Mucosa of stomach (tissue), 1 donor: ENCODE measurements around the gene SPATA22.
"Not testable (repeated sequence)": the region's sequence is repeated elsewhere in the genome, so short reads cannot be mapped to it uniquely, and the experiment has no call there.

Source experiments
- H3K27me3 ChIP-seq: one replicate; pipeline ENCODE4 v1.7.0; 2013; ENCODE audit warnings: mild to moderate bottlenecking, low read length; ENCODE audit not compliant: control insufficient read depth, insufficient read depth
- H3K36me3 ChIP-seq: one replicate; pipeline ENCODE4 v1.7.0; 2013; ENCODE audit warnings: low read length; ENCODE audit not compliant: control insufficient read depth, insufficient read depth
- H3K4me1 ChIP-seq: one replicate; pipeline ENCODE4 v1.7.0; 2013; ENCODE audit warnings: mild to moderate bottlenecking, low read length; ENCODE audit not compliant: control insufficient read depth, insufficient read depth
- H3K4me3 ChIP-seq: one replicate; pipeline ENCODE4 v1.7.0; 2013; ENCODE audit warnings: low read length
- H3K9ac ChIP-seq: one replicate; pipeline ENCODE4 v1.7.0; 2013; ENCODE audit warnings: mild to moderate bottlenecking, low read length, moderate library complexity
- H3K9me3 ChIP-seq: one replicate; pipeline ENCODE4 v1.7.0; 2013; ENCODE audit warnings: mild to moderate bottlenecking, low read length, moderate library complexity; ENCODE audit not compliant: control insufficient read depth
- donor health status: Pancreatic carcinoma.

SPATA22 gene

DNA sequence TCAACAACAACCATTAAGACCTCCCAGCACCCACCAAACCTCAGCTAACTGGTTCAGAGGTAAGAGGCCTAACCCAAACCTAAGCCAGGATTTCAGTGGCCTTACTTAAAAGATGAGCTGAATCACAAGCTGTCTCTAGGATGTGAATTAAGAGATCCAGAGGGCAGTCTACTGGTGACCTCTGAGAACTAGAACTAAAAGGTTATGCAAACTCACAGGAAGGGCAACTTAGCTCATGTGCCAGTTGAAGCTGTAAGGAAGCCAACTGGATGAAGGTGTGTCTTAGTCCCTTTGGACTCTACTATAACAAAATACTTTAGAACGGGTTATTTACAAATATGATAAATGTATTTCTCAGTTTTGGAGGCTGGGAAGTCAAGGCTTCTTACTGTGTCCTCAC lies 5.3 kb downstream of the SPATA22 start:
- H3K27me3 ChIP-seq, H3K9ac ChIP-seq, H3K9me3 ChIP-seq, H3K4me1 ChIP-seq, H3K4me3 ChIP-seq, H3K36me3 ChIP-seq: not testable (repeated sequence)

DNA sequence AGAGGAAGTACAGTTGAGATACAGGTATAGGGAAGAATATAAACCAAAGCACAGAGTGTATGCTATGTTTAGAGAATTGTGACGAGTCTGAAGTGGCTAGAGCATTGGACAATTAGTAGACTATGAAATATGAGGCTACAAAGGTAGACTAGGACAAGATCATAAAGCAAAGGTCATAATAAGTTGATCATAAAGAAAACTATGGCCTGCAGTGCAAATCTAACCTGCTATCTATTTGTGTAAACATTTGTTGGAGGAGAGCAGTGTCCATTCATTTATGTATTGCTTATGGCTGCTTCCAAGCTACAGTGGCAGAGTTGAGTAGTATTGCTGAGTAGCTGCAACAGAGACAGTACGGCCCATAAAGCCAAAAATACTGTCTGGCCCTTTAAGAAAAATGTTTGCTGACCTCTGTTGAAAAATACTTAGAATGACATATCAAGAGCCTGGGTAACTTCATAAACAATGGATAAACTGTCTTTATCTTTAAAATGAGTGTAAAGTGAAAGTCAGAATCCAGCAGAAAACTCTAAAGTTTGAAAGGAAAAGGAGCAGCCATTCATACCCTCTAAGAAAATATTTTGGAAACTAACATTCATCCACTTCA lies 23.5 kb downstream of the SPATA22 start:
- H3K4me3 ChIP-seq, result no peak overlapping the region
- no peaks in the 10 kb centered on the region for H3K27me3 ChIP-seq
- H3K9me3 ChIP-seq, result no peaks in the 10 kb centered on the region
- H3K9ac ChIP-seq, result no peak overlapping the region
- no peaks in the 10 kb centered on the region for H3K36me3 ChIP-seq
- H3K4me1 ChIP-seq, result peaks cover 9% of the 10 kb centered on the region

DNA sequence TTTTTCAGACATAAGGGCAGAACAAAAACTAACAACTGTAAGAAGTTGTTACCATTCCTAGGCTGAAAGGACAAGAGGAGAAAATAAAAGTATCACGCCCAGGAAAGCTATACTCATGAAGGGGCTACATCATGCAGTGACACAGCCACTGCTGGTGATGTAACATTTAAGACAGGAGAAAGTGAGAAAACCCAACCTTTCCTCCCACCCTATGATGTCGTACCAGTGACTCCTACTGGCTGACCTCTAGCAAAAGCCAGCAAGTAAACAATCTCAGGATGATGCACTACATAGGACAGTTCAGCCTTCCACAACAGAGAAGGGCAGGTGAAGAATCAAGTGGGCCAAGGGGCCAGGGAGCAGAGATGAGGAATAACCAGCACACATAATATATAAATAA lies 24.0 kb downstream of the SPATA22 start:
- Histone ChIP-seq H3K9ac (no peak overlapping the region), H3K27me3 (no peaks in the 10 kb centered on the region), H3K36me3 (no peaks in the 10 kb centered on the region), H3K4me1 (peaks cover 9% of the 10 kb centered on the region), H3K4me3 (no peak overlapping the region), H3K9me3 (no peaks in the 10 kb centered on the region)

DNA sequence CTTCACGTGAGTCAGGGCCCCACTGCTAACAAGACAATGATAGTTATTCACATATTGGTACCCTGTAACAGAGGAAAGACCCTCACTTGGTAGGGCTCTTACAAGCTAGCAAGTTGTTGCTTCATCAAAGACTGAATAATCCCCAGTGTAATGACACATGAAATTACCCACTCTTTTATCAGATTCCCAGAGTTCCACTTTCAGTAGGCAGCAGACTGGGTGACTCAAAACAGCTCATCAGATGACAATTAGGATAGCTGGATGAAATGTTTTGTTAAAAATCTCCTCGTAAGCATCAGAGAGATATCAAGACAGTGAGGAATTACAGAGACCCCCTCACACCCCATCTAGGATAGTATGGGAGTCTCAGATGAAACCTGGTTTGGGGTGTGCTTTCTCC lies 31.2 kb downstream of the SPATA22 start:
- Histone ChIP-seq H3K36me3 (no peaks in the 10 kb centered on the region), H3K4me1 (no peaks in the 10 kb centered on the region), H3K27me3 (no peaks in the 10 kb centered on the region), H3K9me3 (no peaks in the 10 kb centered on the region), H3K9ac (no peak overlapping the region), H3K4me3 (no peak overlapping the region)

DNA sequence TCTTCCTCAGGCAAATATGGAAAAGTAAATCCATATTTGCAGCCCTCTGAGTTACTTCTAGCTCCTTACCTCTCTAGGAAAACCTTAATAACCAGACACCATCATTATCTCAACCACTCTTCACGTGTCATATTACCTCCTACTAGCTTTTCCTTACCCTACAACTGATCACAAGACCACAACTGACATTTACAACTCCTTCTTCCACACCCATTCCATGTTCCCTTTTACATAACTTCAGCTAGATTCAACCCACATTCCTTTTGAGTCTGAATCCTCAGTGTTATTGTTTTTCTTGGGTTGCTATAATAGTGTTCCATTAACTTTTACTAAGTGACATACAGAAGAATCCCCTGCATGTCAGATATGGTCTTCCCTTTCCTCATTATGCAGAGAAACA lies 33.3 kb downstream of the SPATA22 start:
- H3K36me3 ChIP-seq, result no peaks in the 10 kb centered on the region
- H3K27me3 ChIP-seq, result no peaks in the 10 kb centered on the region
- no peaks in the 10 kb centered on the region for H3K4me1 ChIP-seq
- no peak overlapping the region for H3K4me3 ChIP-seq
- H3K9ac ChIP-seq, result no peak overlapping the region
- no peaks in the 10 kb centered on the region for H3K9me3 ChIP-seq

DNA sequence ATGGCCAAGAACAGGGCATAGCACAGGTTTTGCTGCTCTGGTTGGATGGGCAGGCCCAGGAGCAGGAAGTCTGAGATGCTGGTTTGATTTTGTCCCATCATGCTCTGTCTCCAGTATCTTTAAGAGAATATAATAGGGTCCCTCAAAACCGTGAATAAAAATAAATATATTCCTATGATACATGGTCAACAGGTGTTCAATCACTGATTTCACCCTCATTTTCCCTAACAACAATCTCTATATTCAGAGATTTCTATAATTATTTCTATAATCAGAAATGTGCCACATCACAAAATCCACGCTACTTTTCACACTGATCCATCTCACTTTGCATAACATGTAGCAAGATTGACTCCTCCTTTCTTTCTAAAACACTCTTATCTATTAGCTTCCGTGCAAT lies 37.9 kb downstream of the SPATA22 start, which contains the start of gene OR1E2:
TSS of gene OR1E2 (minus strand) at position 101 of the 400 bp plus-strand sequence. CDS start at position 101, 0 bp downstream.
- H3K9me3 ChIP-seq, result no peaks in the 10 kb centered on the region
- no peaks in the 10 kb centered on the region for H3K27me3 ChIP-seq
- H3K4me1 ChIP-seq, result no peaks in the 10 kb centered on the region
- no peak within 1 kb of the TSS for H3K9ac ChIP-seq
- H3K36me3 ChIP-seq, result no peaks in the 10 kb centered on the region
- no peak within 1 kb of the TSS for H3K4me3 ChIP-seq

DNA sequence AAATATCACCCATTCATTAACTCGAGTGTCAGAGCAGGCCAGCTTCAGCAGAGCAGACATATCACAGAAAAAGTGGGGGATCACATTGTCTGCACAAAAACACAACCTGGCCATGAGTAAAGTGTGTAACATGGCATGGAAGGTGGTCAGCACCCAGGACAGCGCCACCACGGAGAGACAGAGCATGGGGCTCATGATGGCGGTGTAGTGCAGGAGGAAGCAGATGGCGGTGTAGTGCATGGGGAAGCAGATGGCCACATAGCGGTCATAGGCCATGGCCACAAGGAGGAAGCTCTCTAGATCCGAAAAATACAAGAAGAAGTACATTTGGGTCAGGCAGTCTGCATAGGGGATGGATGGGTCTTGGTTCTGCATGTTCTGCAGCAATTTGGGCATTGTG lies 38.4 kb downstream of the SPATA22 start:
- not testable (repeated sequence) for H3K4me1 ChIP-seq, H3K9me3 ChIP-seq, H3K36me3 ChIP-seq, H3K4me3 ChIP-seq, H3K9ac ChIP-seq, H3K27me3 ChIP-seq

DNA sequence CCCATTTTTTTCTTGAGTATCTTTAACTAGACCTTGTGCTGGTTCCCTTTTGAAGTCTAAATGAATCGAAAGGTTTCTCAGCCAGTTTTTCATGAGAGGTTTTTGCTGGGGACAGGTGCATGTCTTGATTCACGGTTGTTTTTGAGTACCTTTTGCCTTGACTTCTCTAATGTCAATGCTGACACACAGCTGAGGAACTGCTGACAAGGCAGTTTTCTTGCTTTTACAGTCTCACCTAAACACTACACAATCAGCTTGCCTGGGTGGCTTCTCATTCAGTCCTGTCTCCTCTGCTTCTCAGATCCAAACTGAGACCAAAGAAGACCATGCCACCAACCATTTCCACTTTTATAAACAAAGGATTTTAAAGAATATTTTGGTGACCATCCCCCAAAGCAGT lies 53.4 kb downstream of the SPATA22 start:
- Histone ChIP-seq H3K4me3 (no peak overlapping the region), H3K9me3 (no peaks in the 10 kb centered on the region), H3K36me3 (no peaks in the 10 kb centered on the region), H3K9ac (no peak overlapping the region), H3K27me3 (no peaks in the 10 kb centered on the region), H3K4me1 (no peaks in the 10 kb centered on the region)

DNA sequence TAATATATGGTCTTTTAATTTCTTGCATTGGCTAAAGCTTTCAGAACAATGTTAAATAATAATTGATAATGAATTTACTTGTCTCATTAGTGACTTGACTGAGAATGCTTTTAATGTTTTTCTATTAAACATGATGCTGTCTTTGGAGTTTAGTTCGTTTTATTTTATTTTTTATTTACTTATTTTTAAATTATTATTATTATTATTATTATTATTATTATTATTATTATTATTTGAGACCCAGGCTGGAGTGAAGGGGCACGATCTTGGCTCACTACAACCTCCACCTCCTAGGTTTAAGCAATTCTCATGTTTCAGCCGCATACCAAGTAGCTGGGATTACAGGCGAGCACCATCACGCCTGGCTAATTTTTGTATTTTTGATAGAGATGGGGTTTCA lies 56.0 kb downstream of the SPATA22 start:
- H3K36me3 ChIP-seq, result no peaks in the 10 kb centered on the region
- H3K4me1 ChIP-seq, result no peaks in the 10 kb centered on the region
- no peak overlapping the region for H3K4me3 ChIP-seq
- no peaks in the 10 kb centered on the region for H3K27me3 ChIP-seq
- no peaks in the 10 kb centered on the region for H3K9me3 ChIP-seq
- H3K9ac ChIP-seq, result no peak overlapping the region

DNA sequence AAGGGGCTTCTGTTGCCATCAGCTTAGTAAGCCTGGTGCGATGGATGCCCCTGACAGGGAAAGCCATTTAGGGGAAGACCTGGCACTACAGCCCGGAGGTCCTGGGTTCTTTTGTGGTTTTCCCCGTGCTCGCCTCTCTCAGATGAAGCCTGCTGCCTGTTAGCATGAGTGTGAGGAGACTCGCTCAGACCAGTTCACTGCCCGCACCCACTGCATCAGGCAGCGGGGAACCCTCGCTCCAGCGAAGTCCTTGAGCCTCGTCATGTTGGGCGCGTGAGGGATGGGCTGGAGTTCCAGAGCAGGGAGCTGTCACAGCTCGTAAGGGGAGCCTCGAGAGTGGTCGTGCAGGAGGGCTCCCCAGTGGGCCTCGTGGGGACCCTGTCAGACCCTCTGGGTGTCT lies 59.4 kb downstream of the SPATA22 start:
- not testable (repeated sequence) for H3K9ac ChIP-seq

DNA sequence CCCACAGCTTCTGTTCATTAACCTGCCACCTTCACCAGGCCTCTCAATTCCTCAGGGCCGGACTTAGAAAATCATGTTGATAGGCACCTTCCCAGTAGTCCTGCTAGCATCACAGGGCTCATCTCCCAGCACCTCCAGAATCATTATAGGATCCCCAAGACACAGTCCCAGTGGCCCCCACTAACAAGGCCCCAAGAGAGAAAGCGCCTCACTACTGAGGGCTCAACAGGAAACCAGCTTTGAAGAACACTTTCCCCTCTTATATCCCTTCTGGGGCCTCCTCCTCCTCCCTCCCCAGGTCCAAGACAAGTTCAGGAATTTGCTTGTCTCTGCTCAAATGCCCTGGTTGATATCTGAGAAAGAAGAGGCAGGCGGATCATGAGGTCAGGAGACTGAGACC lies 60.5 kb downstream of the SPATA22 start, which contains the start of gene OR3A3:
TSS of gene OR3A3 (plus strand) at position 301 of the 400 bp plus-strand sequence.
- Histone ChIP-seq H3K9me3 (no peaks in the 10 kb centered on the region), H3K27me3 (no peaks in the 10 kb centered on the region), H3K9ac (no peak within 1 kb of the TSS), H3K36me3 (no peaks in the 10 kb centered on the region), H3K4me3 (no peak within 1 kb of the TSS), H3K4me1 (no peaks in the 10 kb centered on the region)

More for the DNA sequence above, 59.4 kb downstream of the SPATA22 start:
- not testable (repeated sequence) for H3K36me3 ChIP-seq, H3K4me1 ChIP-seq, H3K4me3 ChIP-seq, H3K9me3 ChIP-seq, H3K27me3 ChIP-seq

DNA sequence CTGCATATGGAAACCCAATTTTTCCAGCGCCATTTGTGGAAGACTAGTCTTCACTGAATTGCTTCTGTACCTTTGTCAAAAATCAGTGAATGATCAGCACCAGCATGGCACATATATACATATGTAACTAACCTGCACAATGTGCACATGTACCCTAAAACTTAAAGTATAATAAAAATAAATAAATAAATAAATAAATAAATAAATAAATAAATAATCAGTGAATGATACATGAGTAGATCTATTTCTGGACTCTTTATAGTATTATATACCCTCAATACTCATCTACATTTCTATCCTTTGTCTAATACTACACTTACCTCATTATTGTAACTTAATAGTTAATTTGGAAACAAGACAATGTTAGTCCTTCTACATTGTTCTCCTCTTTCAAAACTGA lies 67.8 kb downstream of the SPATA22 start:
- H3K9me3 ChIP-seq, H3K4me1 ChIP-seq, H3K9ac ChIP-seq, H3K36me3 ChIP-seq, H3K4me3 ChIP-seq, H3K27me3 ChIP-seq: not testable (repeated sequence)

DNA sequence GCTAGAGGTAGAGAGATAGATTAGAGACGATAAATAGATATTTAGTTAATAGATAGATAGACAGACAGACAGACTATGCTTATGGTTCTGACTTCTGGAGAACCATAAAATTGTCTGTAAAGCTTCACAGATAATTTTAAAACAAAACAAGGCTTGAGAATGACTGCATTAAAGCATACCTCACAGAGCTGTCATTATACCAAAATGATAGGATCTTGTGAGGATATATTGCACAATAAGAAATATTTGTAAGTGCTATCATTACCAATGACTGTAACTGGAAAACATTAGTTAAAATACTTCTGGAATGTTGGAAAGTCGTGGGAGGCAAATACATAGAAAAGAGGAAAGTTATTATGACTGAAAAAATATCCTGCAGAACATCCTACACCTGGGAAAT lies 69.8 kb downstream of the SPATA22 start:
- Histone ChIP-seq H3K4me1 (no peaks in the 10 kb centered on the region), H3K9ac (no peak overlapping the region), H3K4me3 (no peak overlapping the region), H3K36me3 (no peaks in the 10 kb centered on the region), H3K27me3 (no peaks in the 10 kb centered on the region), H3K9me3 (no peaks in the 10 kb centered on the region)
